Neural cell (in vitro differentiated cells): ENCODE data around the gene MAN2A2.

ENCODE experiments used
- EP300 ChIP-seq: fragments of 450-650 bp; conservative IDR thresholded peaks from 2 replicates; pipeline ENCODE4 v1.6.1; 2014; ENCODE audit warnings: antibody characterized with exemption, mild to moderate bottlenecking, moderate library complexity; ENCODE audit not compliant: poor library complexity, severe bottlenecking
- MXI1 ChIP-seq: fragments of 450-650 bp; conservative IDR thresholded peaks from 2 replicates; pipeline ENCODE4 v1.6.1; 2014; ENCODE audit warnings: antibody characterized with exemption, mild to moderate bottlenecking; ENCODE audit not compliant: poor library complexity, severe bottlenecking
- POLR2AphosphoS5 ChIP-seq: IDR thresholded peaks from 2 replicates; pipeline ENCODE4 v1.6.1; 2012
- RAD21 ChIP-seq: fragments of 450-650 bp; conservative IDR thresholded peaks from 2 replicates; pipeline ENCODE4 v1.6.1; 2014; ENCODE audit warnings: antibody characterized with exemption, mild to moderate bottlenecking, moderate library complexity
- SMC3 ChIP-seq: fragments of 450-650 bp; conservative IDR thresholded peaks from 2 replicates; pipeline ENCODE4 v1.6.1; 2014; ENCODE audit warnings: antibody characterized with exemption, mild to moderate bottlenecking, moderate library complexity; ENCODE audit not compliant: poor library complexity
- TAF1 ChIP-seq: IDR thresholded peaks from 2 replicates; pipeline ENCODE4 v1.6.1; 2012; ENCODE audit warnings: low read depth
- TF ChIP-seq, protein P1 (sequence below): fragments of 450-650 bp; IDR thresholded peaks from 2 replicates; pipeline ENCODE4 v1.5.1; 2014; ENCODE audit warnings: antibody characterized with exemption, mild to moderate bottlenecking, moderate library complexity; ENCODE audit not compliant: poor library complexity, severe bottlenecking
- TF ChIP-seq, protein P2 (sequence below): IDR thresholded peaks from 2 replicates; pipeline ENCODE4 v1.6.1; 2012; ENCODE audit warnings: borderline replicate concordance

DNA sequence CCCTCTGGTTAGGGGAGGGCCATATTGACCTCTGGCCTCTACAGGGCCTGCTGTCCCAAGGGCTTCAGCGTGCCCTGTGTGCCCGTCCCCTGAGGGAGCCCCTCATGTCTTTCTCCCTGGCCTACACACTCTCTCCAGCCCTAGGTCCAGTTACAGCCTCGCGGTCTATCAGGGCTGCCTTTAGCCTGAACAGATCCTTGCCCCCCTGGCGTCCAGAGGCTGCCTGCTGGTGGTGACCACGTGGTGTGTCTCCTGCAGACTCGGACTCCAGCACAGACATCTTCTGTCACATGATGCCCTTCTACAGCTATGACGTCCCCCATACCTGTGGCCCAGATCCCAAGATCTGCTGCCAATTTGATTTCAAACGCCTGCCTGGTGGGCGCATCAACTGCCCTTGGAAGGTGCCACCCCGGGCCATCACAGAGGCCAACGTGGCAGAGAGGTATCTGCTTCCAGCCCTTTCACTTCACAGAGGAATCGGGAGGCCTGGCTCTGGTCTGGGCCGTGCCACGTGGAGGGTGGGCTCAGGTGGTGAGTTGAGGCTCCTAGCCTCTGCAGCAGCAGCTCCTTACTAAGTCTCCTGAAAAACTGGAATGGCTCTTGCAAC lies 4.1 kb downstream of the MAN2A2 start:
- TF ChIP-seq, protein P1, sequence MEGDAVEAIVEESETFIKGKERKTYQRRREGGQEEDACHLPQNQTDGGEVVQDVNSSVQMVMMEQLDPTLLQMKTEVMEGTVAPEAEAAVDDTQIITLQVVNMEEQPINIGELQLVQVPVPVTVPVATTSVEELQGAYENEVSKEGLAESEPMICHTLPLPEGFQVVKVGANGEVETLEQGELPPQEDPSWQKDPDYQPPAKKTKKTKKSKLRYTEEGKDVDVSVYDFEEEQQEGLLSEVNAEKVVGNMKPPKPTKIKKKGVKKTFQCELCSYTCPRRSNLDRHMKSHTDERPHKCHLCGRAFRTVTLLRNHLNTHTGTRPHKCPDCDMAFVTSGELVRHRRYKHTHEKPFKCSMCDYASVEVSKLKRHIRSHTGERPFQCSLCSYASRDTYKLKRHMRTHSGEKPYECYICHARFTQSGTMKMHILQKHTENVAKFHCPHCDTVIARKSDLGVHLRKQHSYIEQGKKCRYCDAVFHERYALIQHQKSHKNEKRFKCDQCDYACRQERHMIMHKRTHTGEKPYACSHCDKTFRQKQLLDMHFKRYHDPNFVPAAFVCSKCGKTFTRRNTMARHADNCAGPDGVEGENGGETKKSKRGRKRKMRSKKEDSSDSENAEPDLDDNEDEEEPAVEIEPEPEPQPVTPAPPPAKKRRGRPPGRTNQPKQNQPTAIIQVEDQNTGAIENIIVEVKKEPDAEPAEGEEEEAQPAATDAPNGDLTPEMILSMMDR, result no peak
- TF ChIP-seq, protein P2, sequence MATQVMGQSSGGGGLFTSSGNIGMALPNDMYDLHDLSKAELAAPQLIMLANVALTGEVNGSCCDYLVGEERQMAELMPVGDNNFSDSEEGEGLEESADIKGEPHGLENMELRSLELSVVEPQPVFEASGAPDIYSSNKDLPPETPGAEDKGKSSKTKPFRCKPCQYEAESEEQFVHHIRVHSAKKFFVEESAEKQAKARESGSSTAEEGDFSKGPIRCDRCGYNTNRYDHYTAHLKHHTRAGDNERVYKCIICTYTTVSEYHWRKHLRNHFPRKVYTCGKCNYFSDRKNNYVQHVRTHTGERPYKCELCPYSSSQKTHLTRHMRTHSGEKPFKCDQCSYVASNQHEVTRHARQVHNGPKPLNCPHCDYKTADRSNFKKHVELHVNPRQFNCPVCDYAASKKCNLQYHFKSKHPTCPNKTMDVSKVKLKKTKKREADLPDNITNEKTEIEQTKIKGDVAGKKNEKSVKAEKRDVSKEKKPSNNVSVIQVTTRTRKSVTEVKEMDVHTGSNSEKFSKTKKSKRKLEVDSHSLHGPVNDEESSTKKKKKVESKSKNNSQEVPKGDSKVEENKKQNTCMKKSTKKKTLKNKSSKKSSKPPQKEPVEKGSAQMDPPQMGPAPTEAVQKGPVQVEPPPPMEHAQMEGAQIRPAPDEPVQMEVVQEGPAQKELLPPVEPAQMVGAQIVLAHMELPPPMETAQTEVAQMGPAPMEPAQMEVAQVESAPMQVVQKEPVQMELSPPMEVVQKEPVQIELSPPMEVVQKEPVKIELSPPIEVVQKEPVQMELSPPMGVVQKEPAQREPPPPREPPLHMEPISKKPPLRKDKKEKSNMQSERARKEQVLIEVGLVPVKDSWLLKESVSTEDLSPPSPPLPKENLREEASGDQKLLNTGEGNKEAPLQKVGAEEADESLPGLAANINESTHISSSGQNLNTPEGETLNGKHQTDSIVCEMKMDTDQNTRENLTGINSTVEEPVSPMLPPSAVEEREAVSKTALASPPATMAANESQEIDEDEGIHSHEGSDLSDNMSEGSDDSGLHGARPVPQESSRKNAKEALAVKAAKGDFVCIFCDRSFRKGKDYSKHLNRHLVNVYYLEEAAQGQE, result no peak
- TF ChIP-seq POLR2AphosphoS5 (no peak), RAD21 (no peak), EP300 (no peak), SMC3 (no peak), MXI1 (no peak), TAF1 (no peak)
